ENCODE data around the gene DNAJB7. TPM values are rescaled to one million over a fixed set of nuclear protein-coding genes. Genes with fewer than 3 reads are reported as not detected.

DNAJB7 gene
- total and polyA plus RNA-seq, 8 donors, result 0.02 TPM; not detected in 7

GRCh38 chr22:40857309-40857855 is 4.5 kb downstream of the DNAJB7 start:
- no peak for DNase-seq
- WGBS, 2 donors, result 1 to 2% methylated on average over 18 of the region's 18 CpGs
- Histone ChIP-seq H3K9me3 (no peaks in the 10 kb centered on the region), H3K36me3 (no peaks in the 10 kb centered on the region), H3K4me1 (peaks cover 19 to 44% (median 31%) of the 10 kb centered on the region in 3 donors), H3K27ac (peak overlapping the region; percentile 93 to 99 (median 98)), H3K27me3 (no peaks in the 10 kb centered on the region), H3K4me3 (peak overlapping the region; percentile 55 to 71 (median 66))
- no peak for TF ChIP-seq CTCF (IDR thresholded peaks at IDR 0.05)
- no peak for FAIRE-seq
- intact Hi-C loops (cut with DNase I), result no loop called here
- ATAC-seq, result no peak

- WGBS, 2 donors, result 0% methylated on average over 57 to 63 of the region's 63 CpGs
- Histone ChIP-seq H3K36me3 (no peaks in the 10 kb centered on the region), H3K27me3 (no peaks in the 10 kb centered on the region), H3K4me3 (peak within 1 kb of the TSS; percentile 55 to 71 (median 66)), H3K9me3 (no peaks in the 10 kb centered on the region), H3K27ac (peak within 1 kb of the TSS; percentile 93 to 99 (median 98)), H3K4me1 (peaks cover 19 to 47% (median 35%) of the 10 kb centered on the region in 3 donors)
- peak; percentile 97 to 99 (median 98) for DNase-seq
- ATAC-seq, result peak; percentile 94 to 98 (median 95)
- TF ChIP-seq CTCF (IDR thresholded peaks at IDR 0.05), result no peak
- no peak for FAIRE-seq
- intact Hi-C loops (cut with DNase I), result no loop called here
Measured at GRCh38 chr22:40856513-40857308, 5.2 kb downstream of the DNAJB7 start, which contains the start of the genes ST13 and XPNPEP3. ST13 (minus strand) TSS chr22:40856639; CDS start chr22:40856540, 99 bp downstream. XPNPEP3 (plus strand) TSS chr22:40857148; CDS start chr22:40857182, 34 bp downstream.

GRCh38 chr22:40855979-40856512 is 5.9 kb downstream of the DNAJB7 start:
- DNase-seq, result peak in 2 of 6 donors; percentile 48 to 71
- FAIRE-seq, result no peak
- Histone ChIP-seq H3K9me3 (no peaks in the 10 kb centered on the region), H3K4me1 (peaks cover 19 to 47% (median 35%) of the 10 kb centered on the region in 3 donors), H3K4me3 (peak overlapping the region; percentile 55 to 71 (median 62)), H3K27ac (peak overlapping the region; percentile 93 to 99 (median 98)), H3K36me3 (no peaks in the 10 kb centered on the region), H3K27me3 (no peaks in the 10 kb centered on the region)
- intact Hi-C loops (cut with DNase I), result no loop called here
- ATAC-seq, result peak; percentile 11 to 31 (median 30)
- no peak for TF ChIP-seq CTCF (IDR thresholded peaks at IDR 0.05)
- 0% methylated on average over 25 to 29 of the region's 29 CpGs for WGBS, 2 donors

GRCh38 chr22:40855071-40855978 is 6.6 kb downstream of the DNAJB7 start:
- Histone ChIP-seq H3K27ac (peak overlapping the region; percentile 93 to 99 (median 98)), H3K4me3 (peak overlapping the region; percentile 55 to 71 (median 62)), H3K27me3 (no peaks in the 10 kb centered on the region), H3K4me1 (peaks cover 19 to 47% (median 35%) of the 10 kb centered on the region in 3 donors), H3K36me3 (no peaks in the 10 kb centered on the region), H3K9me3 (no peaks in the 10 kb centered on the region)
- 28 to 32% methylated on average over 20 of the region's 20 CpGs for WGBS, 2 donors
- DNase-seq, result no peak
- no peak for TF ChIP-seq CTCF (IDR thresholded peaks at IDR 0.05)
- ATAC-seq, result no peak
- intact Hi-C loops (cut with DNase I), result no loop called here
- no peak for FAIRE-seq
